GM21381 (cell line): ENCODE measurements around the gene PHACTR3.
"Not testable (repeated sequence)": the region's sequence is repeated elsewhere in the genome, so short reads cannot be mapped to it uniquely, and the experiment has no call there.

Experiments
- ATAC-seq: cut with Tn5 transposase; IDR thresholded peaks from one replicate; pipeline ENCODE4 v1.9.1; 2021; ENCODE audit warnings: mild to moderate bottlenecking, moderate library complexity; ENCODE audit not compliant: unreplicated experiment

The PHACTR3 gene

GRCh38 chr20:59836767-59837166, 232.4 kb downstream of the PHACTR3 start:
- ATAC-seq: no peak

GRCh38 chr20:59837623-59838394, 233.5 kb downstream of the PHACTR3 start:
- peak; percentile 75 for ATAC-seq

- no peak for ATAC-seq
Measured at GRCh38 chr20:59839400-59839799, 235.1 kb downstream of the PHACTR3 start.

- ATAC-seq: no peak
Measured at GRCh38 chr20:59845472-59845871, 241.1 kb downstream of the PHACTR3 start.

GRCh38 chr20:59848182-59848581, 243.8 kb downstream of the PHACTR3 start:
- no peak for ATAC-seq

- no peak for ATAC-seq
Measured at GRCh38 chr20:59850018-59850641, 245.8 kb downstream of the PHACTR3 start.

GRCh38 chr20:59856526-59856925, 252.2 kb downstream of the PHACTR3 start:
- ATAC-seq: not testable (repeated sequence)

- ATAC-seq: not testable (repeated sequence)
Measured at GRCh38 chr20:59856941-59857340, 252.6 kb downstream of the PHACTR3 start.

GRCh38 chr20:59857966-59858365, 253.6 kb downstream of the PHACTR3 start:
- ATAC-seq: no peak

- ATAC-seq: no peak
Measured at GRCh38 chr20:59858425-59858824, 254.1 kb downstream of the PHACTR3 start.

- ATAC-seq: no peak
Measured at GRCh38 chr20:59861401-59861800, 257.1 kb downstream of the PHACTR3 start.

GRCh38 chr20:59863058-59863457, 258.7 kb downstream of the PHACTR3 start:
- no peak for ATAC-seq

GRCh38 chr20:59864726-59865125, 260.4 kb downstream of the PHACTR3 start:
- no peak for ATAC-seq

GRCh38 chr20:59866338-59866737, 262.0 kb downstream of the PHACTR3 start:
- no peak for ATAC-seq

GRCh38 chr20:59871096-59871495, 266.8 kb downstream of the PHACTR3 start:
- no peak for ATAC-seq

GRCh38 chr20:59873409-59873808, 269.1 kb downstream of the PHACTR3 start:
- no peak for ATAC-seq

GRCh38 chr20:59880198-59880597, 275.9 kb downstream of the PHACTR3 start:
- no peak for ATAC-seq

- ATAC-seq: no peak
Measured at GRCh38 chr20:59884494-59884893, 280.2 kb downstream of the PHACTR3 start.

GRCh38 chr20:59888050-59888449, 283.7 kb downstream of the PHACTR3 start:
- no peak for ATAC-seq

- ATAC-seq: not testable (repeated sequence)
Measured at GRCh38 chr20:59890035-59890434, 285.7 kb downstream of the PHACTR3 start.

GRCh38 chr20:59891581-59891980, 287.2 kb downstream of the PHACTR3 start:
- no peak for ATAC-seq

GRCh38 chr20:59895908-59896307, 291.6 kb downstream of the PHACTR3 start:
- ATAC-seq: no peak
